HG03139 (cell line): ENCODE data around the gene GCNT4.
"Not testable (repeated sequence)": the region's sequence is repeated elsewhere in the genome, so short reads cannot be mapped to it uniquely, and the experiment has no call there.

Experiments
- ATAC-seq: cut with Tn5 transposase; IDR thresholded peaks from one replicate; pipeline ENCODE4 v1.9.1; 2021; ENCODE audit not compliant: unreplicated experiment

The GCNT4 gene

GRCh38 chr5:75052192-75053053 lies at the start of gene GCNT4:
Gene GCNT4, minus strand, starts transcription at chr5:75052558. Its CDS starts 22,521 bp downstream, at chr5:75030037.
- no peak for ATAC-seq

GRCh38 chr5:75095956-75096355 lies 43.6 kb upstream of the GCNT4 start:
- not testable (repeated sequence) for ATAC-seq

- ATAC-seq, result no peak
Measured at GRCh38 chr5:75091597-75091996, 39.2 kb upstream of the GCNT4 start.

GRCh38 chr5:75089662-75090061 lies 37.3 kb upstream of the GCNT4 start:
- no peak for ATAC-seq

GRCh38 chr5:75089137-75089536 lies 36.8 kb upstream of the GCNT4 start:
- ATAC-seq, result no peak

GRCh38 chr5:75088648-75089047 lies 36.3 kb upstream of the GCNT4 start:
- no peak for ATAC-seq

GRCh38 chr5:75081510-75081909 lies 29.2 kb upstream of the GCNT4 start:
- no peak for ATAC-seq

- ATAC-seq, result not testable (repeated sequence)
Measured at GRCh38 chr5:75079346-75079745, 27.0 kb upstream of the GCNT4 start.

- ATAC-seq, result no peak
Measured at GRCh38 chr5:75078027-75078426, 25.7 kb upstream of the GCNT4 start.

GRCh38 chr5:75072061-75072460 lies 19.7 kb upstream of the GCNT4 start:
- ATAC-seq, result no peak

- no peak for ATAC-seq
Measured at GRCh38 chr5:75071100-75071499, 18.7 kb upstream of the GCNT4 start.

GRCh38 chr5:75067434-75067833 lies 15.1 kb upstream of the GCNT4 start:
- ATAC-seq, result no peak

GRCh38 chr5:75062925-75063531 lies 10.7 kb upstream of the GCNT4 start:
- ATAC-seq, result no peak

- ATAC-seq, result no peak
Measured at GRCh38 chr5:75059912-75060545, 7.7 kb upstream of the GCNT4 start.

GRCh38 chr5:75058986-75059535 lies 6.7 kb upstream of the GCNT4 start:
- no peak for ATAC-seq

GRCh38 chr5:75057561-75057960 lies 5.2 kb upstream of the GCNT4 start:
- no peak for ATAC-seq

GRCh38 chr5:75055727-75056144 lies 3.4 kb upstream of the GCNT4 start:
- ATAC-seq, result no peak

- ATAC-seq, result no peak
Measured at GRCh38 chr5:75054134-75054930, 2.0 kb upstream of the GCNT4 start.

GRCh38 chr5:75053304-75054133 lies 1.2 kb upstream of the GCNT4 start:
- ATAC-seq, result no peak

GRCh38 chr5:75053054-75053303 lies 621 bp upstream of the GCNT4 start:
- ATAC-seq, result no peak
